Activated CD4-positive, CD25-positive, alpha-beta regulatory T cell treated with anti-CD3 and anti-CD28 coated beads, Interleukin-2, amount 50 U/mL, for 24 hours (primary cell): ENCODE measurements around the gene PCDHB9.
"Not testable (repeated sequence)": the region's sequence is repeated elsewhere in the genome, so short reads cannot be mapped to it uniquely, and the experiment has no call there.

Experiments
- ATAC-seq, 2 donors: fragments of 150-1000 bp; cut with Tn5 transposase; one replicate each; pipeline ENCODE4 v1.10.0; 2021; ENCODE audit warnings: mild to moderate bottlenecking in 1 of 2, moderate library complexity in 1 of 2

Gene PCDHB9

DNA sequence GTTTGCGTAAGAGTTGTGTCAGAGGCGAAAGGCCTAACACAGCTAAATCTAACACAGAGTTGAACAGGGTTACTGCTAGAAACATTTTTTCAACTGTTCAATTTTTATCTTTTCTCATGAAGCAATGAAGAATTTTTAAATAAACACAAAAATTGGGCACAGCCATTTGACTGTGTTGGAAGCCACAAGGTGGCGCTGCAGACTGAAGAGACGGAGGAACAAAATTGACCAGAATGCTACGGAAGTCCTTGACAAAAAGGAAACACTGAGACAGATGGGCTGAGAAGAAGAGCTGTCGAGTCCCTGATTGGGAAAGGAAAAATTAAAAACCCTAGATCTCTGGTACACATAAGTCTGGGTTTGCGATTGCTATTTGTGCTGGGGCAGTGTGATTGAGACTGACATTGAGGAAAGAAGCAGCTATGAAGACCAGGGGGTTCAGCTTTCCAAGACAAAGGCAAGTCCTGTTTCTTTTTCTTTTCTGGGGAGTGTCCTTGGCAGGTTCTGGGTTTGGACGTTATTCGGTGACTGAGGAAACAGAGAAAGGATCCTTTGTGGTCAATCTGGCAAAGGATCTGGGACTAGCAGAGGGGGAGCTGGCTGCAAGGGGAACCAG lies at the start of gene PCDHB9:
Gene PCDHB9, plus strand, starts transcription at position 265 of the 616 bp plus-strand sequence. Its CDS starts 158 bp downstream, at position 423.
- no peak for ATAC-seq

DNA sequence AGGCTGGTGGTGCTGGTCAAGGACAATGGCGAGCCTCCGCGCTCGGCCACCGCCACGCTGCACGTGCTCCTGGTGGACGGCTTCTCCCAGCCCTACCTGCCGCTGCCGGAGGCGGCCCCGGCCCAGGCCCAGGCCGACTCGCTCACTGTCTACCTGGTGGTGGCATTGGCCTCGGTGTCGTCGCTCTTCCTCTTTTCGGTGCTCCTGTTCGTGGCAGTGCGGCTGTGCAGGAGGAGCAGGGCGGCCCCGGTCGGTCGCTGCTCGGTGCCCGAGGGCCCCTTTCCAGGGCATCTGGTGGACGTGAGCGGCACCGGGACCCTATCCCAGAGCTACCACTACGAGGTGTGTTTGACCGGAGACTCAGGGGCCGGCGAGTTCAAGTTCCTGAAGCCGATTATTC lies 49.6 kb upstream of the PCDHB9 start:
- ATAC-seq = not testable (repeated sequence)

DNA sequence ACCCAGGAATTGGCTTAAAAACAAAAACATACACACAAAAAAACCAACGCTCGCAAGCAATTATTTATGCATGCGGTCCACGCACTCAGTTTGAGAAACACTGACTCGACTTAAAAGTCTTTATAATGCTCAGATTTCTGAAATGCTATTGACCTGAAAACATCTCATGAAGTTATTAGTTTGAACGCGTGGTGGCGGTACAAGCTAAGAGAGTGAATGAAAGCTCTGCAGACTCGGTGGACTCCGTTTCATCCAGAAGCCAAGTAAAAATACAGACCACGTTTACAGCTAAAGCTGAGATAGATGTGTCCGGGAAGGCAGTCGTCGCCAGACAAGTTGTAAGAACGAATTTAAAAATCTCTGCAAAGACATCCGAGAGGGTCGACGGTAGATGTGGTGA lies 37.1 kb upstream of the PCDHB9 start, which contains the start of gene PCDHB6:
Gene PCDHB6, plus strand, starts transcription at position 246 of the 400 bp plus-strand sequence. CDS start 201 bp downstream, outside the sequence.
- ATAC-seq = no peak

DNA sequence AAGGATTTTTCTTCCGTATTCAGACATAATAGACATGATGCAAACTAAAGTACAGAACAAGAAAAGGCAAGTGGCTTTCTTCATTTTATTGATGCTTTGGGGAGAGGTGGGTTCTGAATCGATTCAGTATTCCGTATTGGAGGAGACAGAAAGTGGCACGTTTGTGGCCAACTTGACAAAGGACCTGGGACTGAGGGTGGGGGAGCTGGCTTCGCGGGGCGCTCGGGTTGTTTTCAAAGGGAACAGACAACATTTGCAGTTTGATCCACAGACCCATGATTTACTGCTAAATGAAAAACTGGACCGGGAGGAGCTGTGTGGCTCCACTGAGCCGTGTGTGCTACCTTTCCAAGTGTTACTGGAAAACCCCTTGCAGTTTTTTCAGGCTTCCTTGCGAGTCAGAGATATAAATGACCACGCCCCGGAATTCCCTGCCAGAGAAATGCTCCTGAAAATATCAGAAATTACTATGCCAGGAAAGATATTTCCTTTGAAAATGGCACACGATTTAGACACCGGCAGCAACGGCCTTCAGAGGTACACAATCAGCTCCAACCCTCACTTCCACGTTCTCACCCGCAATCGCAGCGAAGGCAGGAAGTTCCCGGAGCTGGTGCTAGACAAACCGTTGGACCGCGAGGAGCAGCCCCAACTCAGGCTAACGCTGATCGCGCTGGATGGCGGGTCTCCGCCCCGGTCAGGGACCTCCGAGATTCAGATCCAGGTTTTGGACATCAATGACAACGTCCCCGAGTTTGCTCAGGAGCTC lies 36.6 kb upstream of the PCDHB9 start:
- no peak for ATAC-seq

DNA sequence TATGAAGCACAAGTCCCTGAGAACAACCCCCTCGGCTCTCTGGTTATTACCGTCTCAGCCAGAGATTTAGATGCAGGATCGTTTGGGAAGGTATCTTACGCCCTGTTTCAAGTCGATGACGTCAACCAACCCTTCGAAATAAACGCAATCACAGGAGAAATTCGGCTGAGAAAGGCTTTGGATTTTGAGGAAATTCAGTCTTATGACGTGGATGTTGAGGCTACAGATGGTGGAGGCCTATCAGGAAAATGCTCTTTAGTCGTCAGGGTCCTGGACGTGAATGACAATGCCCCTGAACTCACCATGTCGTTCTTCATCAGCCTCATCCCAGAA lies 36.0 kb upstream of the PCDHB9 start:
- no peak for ATAC-seq

DNA sequence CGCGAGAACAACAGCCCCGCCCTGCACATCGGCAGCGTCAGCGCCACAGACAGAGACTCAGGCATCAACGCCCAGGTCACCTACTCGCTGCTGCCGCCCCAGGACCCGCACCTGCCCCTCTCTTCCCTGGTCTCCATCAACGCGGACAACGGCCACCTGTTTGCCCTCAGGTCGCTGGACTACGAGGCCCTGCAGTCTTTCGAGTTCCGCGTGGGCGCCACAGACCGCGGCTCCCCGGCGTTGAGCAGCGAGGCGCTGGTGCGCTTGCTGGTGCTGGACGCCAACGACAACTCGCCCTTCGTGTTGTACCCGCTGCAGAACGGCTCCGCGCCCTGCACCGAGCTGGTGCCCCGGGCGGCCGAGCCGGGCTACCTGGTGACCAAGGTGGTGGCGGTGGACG lies 35.3 kb upstream of the PCDHB9 start:
- not testable (repeated sequence) for ATAC-seq

DNA sequence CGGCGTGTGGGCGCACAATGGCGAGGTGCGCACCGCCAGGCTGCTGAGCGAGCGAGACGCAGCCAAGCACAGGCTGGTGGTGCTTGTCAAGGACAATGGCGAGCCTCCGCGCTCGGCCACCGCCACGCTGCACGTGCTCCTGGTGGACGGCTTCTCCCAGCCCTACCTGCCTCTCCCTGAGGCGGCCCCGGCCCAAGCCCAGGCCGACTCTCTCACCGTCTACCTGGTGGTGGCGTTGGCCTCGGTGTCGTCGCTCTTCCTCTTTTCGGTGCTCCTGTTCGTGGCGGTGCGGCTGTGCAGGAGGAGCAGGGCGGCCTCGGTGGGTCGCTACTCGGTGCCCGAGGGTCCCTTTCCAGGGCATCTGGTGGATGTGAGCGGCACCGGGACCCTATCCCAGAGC lies 34.9 kb upstream of the PCDHB9 start:
- not testable (repeated sequence) for ATAC-seq

DNA sequence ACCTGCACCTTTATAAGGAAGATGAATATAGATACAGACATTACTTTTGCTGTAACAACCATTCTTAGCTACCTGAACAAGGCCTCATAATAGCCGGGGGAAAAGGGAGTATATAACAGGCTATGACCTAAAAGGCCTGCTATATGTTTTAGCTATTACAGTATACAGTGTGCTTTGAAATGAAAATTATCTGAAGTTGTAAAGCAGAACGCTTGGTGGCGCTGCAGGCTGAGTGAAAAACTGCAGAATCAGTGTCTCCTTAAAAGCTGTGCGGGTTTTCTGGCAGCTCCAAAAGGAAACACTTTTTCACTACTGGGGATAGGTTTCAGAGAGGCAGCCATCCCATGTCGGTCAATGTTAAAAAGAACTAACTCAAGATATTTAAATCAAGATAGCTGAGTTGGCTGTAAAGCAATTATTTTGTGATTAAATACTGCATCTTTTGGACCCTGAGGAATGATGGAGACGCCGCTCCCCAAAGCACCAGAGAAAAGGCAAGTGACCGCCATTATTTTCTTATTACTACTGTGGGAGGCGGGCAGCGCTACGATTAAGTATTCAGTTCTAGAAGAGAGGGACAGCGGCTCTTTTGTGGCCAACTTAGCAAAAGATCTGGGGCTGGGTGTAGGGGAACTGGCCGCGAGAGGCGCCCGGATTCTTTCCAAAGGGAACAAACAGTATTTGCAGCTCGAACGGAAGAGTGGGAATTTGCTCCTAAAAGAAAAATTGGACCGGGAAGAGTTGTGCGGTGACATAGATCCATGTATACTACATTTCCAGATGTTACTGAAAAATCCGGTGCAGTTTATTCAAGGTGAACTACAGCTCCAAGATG lies 31.2 kb upstream of the PCDHB9 start:
- no peak for ATAC-seq

DNA sequence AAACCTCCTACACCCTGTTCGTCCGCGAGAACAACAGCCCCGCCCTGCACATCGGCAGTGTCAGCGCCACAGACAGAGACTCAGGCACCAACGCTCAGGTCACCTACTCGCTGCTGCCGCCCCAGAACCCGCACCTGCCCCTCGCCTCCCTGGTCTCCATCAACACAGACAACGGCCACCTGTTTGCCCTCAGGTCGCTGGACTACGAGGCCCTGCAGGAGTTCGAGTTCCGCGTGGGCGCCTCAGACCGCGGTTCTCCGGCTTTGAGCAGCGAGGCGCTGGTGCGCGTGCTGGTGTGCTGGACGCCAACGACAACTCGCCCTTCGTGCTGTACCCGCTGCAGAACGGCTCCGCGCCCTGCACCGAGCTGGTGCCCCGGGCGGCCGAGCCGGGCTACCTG lies 29.6 kb upstream of the PCDHB9 start:
- not testable (repeated sequence) for ATAC-seq

DNA sequence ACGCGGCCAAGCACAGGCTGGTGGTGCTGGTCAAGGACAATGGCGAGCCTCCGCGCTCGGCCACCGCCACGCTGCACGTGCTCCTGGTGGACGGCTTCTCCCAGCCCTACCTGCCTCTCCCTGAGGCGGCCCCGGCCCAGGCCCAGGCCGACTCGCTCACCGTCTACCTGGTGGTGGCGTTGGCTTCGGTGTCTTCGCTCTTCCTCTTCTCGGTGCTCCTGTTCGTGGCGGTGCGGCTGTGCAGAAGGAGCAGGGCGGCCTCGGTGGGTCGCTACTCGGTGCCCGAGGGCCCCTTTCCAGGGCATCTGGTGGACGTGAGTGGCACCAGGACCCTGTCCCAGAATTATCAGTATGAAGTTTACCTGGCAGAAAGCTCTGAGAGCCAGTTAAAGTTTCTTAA lies 29.1 kb upstream of the PCDHB9 start:
- ATAC-seq = not testable (repeated sequence)

DNA sequence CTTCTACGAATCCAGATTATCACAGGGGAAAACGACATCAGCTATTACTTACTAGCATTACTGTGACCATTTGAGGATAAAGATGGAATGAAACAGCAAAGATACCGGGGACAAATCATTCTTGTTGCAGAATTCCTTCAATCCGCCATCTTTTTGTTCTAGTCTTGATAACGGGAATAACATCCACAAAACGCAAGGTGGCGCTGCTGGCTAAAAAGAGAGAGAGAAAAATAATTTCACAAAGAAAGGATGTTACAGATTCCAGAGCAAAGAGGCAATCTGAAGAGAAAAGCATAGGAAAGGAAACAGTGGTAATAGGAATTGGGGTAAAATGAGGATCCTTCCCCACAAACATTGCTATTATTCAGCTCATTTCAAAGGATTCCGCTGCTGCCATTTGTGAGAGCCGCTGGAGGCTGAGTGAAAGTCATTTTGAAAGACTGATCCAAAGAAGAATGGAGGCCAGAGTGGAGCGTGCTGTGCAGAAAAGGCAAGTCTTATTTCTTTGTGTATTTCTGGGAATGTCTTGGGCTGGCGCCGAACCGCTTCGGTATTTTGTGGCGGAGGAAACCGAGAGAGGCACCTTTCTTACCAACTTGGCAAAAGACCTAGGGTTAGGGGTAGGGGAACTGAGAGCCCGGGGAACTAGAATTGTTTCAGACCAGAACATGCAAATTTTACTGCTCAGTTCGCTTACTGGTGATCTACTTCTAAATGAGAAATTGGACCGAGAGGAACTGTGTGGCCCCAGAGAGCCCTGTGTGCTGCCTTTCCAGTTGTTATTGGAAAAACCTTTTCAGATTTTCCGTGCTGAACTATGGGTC lies 14.4 kb upstream of the PCDHB9 start, which contains the start of gene PCDHB7:
Gene PCDHB7, plus strand, starts transcription at position 264 of the 824 bp plus-strand sequence. Its CDS starts 192 bp downstream, at position 456.
- ATAC-seq = no peak

DNA sequence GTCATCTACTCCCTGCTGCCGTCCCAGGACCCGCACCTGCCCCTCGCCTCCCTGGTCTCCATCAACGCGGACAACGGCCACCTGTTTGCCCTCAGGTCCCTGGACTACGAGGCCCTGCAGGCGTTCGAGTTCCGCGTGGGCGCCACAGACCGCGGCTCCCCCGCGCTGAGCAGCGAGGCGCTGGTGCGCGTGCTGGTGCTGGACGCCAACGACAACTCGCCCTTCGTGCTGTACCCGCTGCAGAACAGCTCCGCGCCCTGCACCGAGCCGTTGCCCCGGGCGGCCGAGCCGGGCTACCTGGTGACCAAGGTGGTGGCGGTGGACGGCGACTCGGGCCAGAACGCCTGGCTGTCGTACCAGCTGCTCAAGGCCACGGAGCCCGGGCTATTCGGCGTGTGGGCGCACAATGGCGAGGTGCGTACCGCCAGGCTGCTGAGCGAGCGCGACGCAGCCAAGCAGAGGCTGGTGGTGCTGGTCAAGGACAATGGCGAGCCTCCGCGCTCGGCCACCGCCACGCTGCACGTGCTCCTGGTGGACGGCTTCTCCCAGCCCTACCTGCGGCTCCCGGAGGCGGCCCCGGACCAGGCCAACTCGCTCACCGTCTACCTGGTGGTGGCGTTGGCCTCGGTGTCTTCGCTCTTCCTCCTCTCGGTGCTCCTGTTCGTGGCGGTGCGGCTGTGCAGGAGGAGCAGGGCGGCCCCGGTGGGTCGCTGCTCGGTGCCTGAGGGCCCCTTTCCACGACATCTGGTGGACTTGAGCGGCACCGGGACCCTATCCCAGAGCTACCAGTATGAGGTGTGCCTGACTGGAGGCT lies 12.5 kb upstream of the PCDHB9 start:
- not testable (repeated sequence) for ATAC-seq

DNA sequence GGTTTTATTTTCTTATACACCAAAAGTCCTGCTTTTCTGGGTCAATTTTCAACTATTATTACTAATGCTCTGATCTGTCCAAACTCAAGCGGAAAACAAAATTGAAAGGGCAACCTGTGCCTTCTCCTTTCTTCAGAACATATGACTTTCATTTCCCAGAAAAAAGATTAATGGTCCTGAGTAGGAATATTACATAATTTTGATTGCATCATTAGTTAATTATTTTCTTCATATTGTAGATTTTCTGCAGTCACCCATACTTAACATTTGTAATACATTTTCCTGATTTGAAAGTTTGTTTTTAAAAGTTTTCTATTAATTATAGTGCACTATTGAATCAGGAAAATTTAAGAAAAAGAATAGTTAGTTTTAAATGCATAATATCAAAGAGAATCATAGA lies 11.0 kb upstream of the PCDHB9 start:
- no peak for ATAC-seq

DNA sequence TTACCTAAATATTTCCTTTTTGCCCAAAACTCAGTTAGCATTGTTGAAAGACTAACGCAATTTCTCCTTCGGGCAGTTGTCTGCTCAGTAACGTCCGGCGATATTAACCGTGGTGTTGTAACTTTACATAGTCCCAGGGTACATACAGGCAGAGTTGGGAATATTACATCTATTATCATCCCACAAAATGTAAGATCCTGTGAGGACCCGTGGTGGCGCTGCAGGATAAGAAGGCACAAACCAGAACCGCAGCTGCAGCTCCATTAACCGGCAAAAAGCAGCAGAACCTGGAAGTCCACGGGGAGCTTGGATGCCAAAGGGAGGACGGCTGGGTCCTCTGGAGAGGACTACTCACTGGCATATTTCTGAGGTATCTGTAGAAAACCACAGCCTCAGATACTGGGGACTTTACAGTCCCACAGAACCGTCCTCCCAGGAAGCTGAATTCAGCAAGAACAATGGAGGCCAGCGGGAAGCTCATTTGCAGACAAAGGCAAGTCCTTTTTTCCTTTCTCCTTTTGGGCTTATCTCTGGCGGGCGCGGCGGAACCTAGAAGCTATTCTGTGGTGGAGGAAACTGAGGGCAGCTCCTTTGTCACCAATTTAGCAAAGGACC lies 9.3 kb upstream of the PCDHB9 start, which contains the start of gene PCDHB8:
Gene PCDHB8, plus strand, starts transcription at position 214 of the 615 bp plus-strand sequence. Its CDS starts 245 bp downstream, at position 459.
- ATAC-seq = not testable (repeated sequence)

DNA sequence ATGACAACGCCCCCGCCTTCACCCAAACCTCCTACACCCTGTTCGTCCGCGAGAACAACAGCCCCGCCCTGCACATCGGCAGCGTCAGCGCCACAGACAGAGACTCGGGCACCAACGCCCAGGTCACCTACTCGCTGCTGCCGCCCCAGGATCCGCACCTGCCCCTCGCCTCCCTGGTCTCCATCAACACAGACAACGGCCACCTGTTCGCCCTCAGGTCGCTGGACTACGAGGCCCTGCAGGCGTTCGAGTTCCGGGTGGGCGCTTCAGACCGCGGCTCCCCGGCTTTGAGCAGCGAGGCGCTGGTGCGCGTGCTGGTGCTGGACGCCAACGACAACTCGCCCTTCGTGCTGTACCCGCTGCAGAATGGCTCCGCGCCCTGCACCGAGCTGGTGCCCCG lies 7.6 kb upstream of the PCDHB9 start:
- not testable (repeated sequence) for ATAC-seq

DNA sequence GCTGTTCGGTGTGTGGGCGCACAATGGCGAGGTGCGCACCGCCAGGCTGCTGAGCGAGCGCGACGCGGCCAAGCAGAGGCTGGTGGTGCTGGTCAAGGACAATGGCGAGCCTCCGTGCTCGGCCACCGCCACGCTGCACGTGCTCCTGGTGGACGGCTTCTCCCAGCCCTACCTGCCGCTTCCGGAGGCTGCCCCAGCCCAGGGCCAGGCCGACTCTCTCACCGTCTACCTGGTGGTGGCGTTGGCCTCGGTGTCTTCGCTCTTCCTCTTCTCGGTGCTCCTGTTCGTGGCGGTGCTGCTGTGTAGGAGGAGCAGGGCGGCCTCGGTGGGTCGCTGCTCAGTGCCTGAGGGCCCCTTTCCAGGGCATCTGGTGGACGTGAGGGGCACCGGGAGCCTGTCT lies 7.1 kb upstream of the PCDHB9 start:
- ATAC-seq = not testable (repeated sequence)

DNA sequence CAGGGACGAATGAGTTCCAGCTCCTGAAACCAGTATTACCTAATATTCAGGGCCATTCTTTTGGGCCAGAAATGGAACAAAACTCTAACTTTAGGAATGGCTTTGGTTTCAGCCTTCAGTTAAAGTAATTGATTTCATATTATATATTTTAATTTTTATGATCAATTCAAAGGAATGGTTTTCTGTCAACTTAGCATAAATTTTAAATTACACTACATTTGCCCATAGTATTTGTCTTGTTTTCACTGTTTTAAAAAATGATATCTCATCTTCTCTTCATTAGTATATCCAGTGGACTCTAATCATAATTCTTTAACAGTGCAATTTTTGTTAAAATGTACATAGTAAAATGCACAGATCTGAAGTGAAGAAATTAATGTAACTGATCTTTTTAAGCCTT lies 6.6 kb upstream of the PCDHB9 start:
- no peak for ATAC-seq

DNA sequence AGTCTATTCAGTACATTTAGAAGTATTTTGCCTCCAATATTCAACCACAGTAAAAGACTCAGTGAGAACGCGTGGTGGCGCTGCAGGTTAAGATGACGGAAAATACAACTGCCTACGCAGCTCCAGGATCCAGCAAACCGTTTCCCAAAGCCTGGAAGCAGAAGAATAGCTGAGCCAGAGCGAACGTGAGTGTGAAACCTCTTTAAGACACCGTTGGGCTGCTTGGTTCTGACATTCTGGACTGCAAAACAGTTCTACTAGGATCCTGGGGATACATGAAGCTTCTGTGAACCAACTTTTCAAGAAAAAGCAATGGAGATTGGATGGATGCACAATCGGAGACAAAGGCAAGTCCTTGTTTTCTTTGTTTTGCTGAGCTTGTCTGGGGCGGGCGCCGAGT lies 4.7 kb upstream of the PCDHB9 start, which contains the start of gene PCDHB16:
Gene PCDHB16, plus strand, starts transcription at position 140 of the 400 bp plus-strand sequence. Its CDS starts 173 bp downstream, at position 313.
- no peak for ATAC-seq

DNA sequence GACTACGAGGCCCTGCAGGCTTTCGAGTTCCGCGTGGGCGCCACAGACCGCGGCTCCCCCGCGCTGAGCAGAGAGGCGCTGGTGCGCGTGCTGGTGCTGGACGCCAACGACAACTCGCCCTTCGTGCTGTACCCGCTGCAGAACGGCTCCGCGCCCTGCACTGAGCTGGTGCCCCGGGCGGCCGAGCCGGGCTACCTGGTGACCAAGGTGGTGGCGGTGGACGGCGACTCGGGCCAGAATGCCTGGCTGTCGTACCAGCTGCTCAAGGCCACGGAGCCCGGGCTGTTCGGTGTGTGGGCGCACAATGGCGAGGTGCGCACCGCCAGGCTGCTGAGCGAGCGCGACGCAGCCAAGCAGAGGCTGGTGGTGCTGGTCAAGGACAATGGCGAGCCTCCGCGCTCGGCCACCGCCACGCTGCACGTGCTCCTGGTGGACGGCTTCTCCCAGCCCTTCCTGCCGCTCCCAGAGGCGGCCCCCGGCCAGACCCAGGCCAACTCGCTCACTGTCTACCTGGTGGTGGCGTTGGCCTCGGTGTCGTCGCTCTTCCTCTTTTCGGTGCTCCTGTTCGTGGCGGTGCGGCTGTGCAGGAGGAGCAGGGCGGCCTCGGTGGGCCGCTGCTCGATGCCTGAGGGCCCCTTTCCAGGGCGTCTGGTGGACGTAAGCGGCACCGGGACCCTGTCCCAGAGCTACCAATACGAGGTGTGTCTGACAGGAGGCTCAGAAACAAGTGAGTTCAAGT lies 2.7 kb upstream of the PCDHB9 start:
- ATAC-seq = not testable (repeated sequence)

DNA sequence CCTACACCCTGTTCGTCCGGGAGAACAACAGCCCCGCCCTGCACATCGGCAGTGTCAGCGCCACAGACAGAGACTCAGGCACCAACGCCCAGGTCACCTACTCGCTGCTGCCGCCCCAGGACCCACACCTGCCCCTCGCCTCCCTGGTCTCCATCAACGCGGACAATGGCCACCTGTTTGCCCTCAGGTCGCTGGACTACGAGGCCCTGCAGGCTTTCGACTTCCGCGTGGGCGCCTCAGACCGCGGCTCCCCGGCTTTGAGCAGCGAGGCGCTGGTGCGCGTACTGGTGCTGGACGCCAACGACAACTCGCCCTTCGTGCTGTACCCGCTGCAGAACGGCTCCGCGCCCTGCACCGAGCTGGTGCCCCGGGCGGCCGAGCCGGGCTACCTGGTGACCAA lies 1.7 kb downstream of the PCDHB9 start:
- not testable (repeated sequence) for ATAC-seq
